Limb (tissue), 2 donors: ENCODE results near the gene LYPD6B.
A peak's percentile ranks its signal among the peaks of the same experiment; 100 is the strongest.

ENCODE experiments used
- DNase-seq, 2 donors: peaks; one replicate each; pipeline ENCODE4 v3.0.0-alpha.2; 2016; ENCODE audit errors: extremely low spot score in 2 of 2

Gene LYPD6B

GRCh38 chr2:149009576-149010461 lies 28.7 kb upstream of the LYPD6B start:
- no peak for DNase-seq

GRCh38 chr2:149012545-149012944 lies 26.0 kb upstream of the LYPD6B start:
- no peak for DNase-seq

GRCh38 chr2:149015501-149015900 lies 23.0 kb upstream of the LYPD6B start:
- DNase-seq, result no peak

GRCh38 chr2:149015926-149016563 lies 22.5 kb upstream of the LYPD6B start:
- no peak for DNase-seq

- peak; percentile 86 to 88 for DNase-seq
These were observed 21.1 kb upstream of the LYPD6B start for GRCh38 chr2:149017116-149017985.

GRCh38 chr2:149018981-149019380 lies 19.5 kb upstream of the LYPD6B start:
- DNase-seq, result no peak

- DNase-seq, result no peak
These were observed 18.7 kb upstream of the LYPD6B start for GRCh38 chr2:149019768-149020167.

- no peak for DNase-seq
These were observed 18.1 kb upstream of the LYPD6B start for GRCh38 chr2:149020432-149020851.

GRCh38 chr2:149021271-149021719 lies 17.2 kb upstream of the LYPD6B start:
- DNase-seq, result no peak

- no peak for DNase-seq
These were observed 16.7 kb upstream of the LYPD6B start for GRCh38 chr2:149021761-149022160.

GRCh38 chr2:149023091-149023490 lies 15.4 kb upstream of the LYPD6B start:
- no peak for DNase-seq

- no peak for DNase-seq
These were observed 10.8 kb upstream of the LYPD6B start for GRCh38 chr2:149027590-149028250.

- no peak for DNase-seq
These were observed 10.1 kb upstream of the LYPD6B start for GRCh38 chr2:149028377-149028776.

- no peak for DNase-seq
These were observed 9.6 kb upstream of the LYPD6B start for GRCh38 chr2:149028891-149029290.

- no peak for DNase-seq
These were observed 9.1 kb upstream of the LYPD6B start for GRCh38 chr2:149029307-149029965.

- no peak for DNase-seq
These were observed 7.1 kb upstream of the LYPD6B start for GRCh38 chr2:149031396-149031795.

GRCh38 chr2:149033716-149034115 lies 4.8 kb upstream of the LYPD6B start:
- no peak for DNase-seq

- DNase-seq, result no peak
These were observed 4.1 kb upstream of the LYPD6B start for GRCh38 chr2:149034406-149034805.

GRCh38 chr2:149036507-149037293 lies 1.8 kb upstream of the LYPD6B start:
- no peak for DNase-seq

- no peak for DNase-seq
These were observed 648 bp upstream of the LYPD6B start for GRCh38 chr2:149037851-149038250.
